Retina (tissue), 1 donor: ENCODE results near the gene DCTPP1.

Experiments used
- DNase-seq: peaks from one replicate; pipeline ENCODE4 v3.0.0-alpha.2; 2016

DCTPP1 gene

DNA sequence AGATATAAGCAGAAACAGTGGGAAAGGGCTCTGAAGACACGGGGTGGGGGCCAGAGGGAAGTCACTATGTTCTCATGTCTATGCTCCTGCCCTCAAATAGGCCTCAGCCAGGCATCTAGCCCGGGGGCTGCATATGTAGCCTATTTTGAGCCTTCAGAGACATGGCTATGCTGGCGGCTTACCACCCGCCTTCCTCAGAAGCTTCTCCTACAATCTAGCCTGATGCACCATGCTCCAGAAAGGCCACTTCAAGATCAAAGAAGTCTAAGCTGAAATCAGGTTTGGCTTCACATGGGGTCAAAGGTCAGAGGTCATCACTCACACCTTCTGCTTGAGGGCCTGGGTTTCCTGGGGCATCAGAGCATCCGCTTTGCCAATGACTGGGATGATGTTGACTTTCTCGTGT is 49.0 kb downstream of the DCTPP1 start:
- no peak for DNase-seq

DNA sequence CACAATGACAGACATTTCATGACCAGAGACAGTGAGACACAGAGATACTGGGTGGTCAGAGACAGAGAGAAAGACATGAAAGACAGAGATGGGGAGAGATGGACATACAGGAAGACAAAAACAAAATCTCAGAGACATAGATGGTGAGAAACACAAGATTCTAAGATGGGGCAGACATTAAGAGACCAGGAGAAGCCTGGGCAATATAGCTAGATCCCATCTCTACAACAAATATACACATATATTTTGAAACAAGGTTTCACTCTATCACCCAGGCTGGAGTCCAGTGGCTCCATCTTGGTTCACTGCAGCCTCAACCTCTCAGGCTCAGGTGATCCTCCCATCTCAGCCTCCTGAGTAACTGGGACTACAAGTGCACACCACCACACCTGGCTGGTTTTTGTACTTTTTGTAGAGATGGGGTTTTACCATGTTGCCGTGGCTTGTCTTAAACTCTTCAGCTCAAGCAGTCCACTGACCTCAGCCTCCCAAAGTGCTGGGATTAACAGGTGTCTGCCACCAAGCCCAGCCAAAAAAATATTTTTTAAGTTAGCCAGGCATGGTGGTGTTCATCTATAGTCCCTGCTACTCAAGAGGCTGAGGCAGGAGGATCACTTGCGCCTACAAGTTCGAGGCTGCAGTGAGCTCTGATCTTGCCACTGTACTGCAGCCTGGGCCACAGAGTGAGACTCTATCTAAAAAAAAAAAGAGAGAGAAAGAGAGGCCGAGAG is 49.6 kb downstream of the DCTPP1 start:
- no peak for DNase-seq

DNA sequence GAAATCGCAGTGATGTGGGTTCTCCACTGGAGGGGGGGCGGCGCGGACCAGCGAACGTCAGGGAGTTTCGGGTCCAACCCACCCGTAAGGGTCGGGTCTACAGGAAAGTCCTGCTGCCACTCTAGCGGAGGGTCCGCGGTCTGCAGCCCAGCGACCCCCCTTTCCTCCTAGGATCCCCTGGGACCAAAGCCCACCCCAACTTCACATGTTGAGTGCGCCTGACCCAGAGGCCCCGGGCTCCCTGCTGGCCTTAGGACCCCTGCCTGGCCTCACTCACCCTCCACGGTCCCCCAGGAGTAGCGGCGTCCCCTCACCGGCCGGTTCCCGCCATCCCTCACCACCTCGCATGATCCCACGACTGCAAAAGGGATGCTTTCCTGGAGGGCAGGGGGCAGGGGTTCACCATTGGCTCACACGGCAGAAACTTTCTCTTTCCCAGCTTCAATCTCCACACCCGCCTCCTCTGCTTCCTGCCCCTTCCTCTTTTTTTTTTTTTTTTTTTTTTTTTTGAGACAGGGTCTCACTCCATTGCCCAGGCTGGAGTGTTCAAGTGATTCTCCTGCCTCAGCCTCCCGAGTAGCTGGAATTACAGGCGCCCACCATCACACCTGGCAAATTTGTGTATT is 50.6 kb downstream of the DCTPP1 start:
- no peak for DNase-seq

DNA sequence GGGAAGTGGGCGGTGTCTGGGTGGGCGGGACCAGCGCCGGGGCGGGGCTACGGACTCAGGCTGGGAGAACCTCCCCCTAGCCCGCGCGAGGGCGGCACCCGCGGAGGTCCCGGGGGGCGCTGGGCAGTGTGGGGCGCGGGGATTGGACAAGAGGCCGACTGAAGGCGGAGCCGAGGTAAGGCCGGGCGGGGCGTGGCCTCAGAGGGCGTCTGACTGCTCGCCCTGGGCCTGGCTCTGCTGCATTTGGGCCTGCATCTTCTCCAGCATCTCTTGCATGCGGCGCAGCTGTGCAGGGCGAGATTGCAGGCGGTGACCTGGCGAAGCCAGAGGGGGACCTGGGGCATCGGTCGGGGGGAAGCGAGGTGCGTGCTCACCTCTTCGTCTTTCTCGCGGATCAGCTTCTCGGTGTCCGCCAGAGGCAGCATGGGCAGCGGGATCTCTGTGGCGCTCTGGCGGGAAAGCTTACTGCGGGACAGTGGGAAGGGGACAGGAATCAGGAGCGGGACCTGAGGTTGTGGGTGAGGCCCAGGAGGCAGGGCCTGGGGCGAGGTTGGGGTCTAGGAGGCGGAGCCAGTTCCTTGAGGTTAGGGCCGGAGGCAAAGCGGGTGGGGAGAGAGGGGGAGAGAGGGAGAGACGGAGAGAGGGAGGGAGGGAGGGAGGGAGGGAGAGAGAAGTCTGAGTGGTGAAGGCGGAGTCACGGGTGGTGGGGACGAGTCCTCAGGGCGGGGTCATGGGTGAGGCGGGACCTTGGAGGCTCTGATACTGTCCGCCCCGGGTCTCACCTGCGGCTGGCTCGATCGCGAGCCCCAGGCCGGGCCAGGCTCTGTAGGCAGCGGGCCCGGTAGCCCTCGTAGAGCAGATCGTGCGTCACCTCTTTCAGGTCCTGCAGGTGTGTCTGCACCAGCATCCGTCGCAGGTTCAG is 51.3 kb downstream of the DCTPP1 start:
- peak; percentile 97 for DNase-seq

DNA sequence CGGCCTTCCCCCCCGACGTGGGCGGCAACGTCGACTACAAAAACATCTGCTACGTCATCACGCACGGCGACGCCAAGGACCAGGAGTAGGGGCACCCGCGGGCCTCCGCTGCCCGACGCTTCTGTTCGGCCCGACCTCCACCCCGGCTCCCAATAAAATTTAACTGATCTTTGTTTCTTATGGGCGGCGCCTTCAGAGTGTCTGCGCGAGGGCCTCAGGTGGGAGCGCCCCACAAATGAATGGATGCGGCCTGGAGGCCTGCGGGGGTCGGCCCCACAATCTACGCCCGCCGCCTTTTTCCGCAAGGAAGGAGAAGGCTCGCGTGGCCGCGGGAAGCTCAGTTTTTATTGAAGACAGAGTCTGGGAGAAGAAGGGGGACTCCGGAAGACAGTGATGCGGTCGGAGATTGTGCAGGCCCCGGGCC is 52.0 kb downstream of the DCTPP1 start:
- peak; percentile 95 for DNase-seq

DNA sequence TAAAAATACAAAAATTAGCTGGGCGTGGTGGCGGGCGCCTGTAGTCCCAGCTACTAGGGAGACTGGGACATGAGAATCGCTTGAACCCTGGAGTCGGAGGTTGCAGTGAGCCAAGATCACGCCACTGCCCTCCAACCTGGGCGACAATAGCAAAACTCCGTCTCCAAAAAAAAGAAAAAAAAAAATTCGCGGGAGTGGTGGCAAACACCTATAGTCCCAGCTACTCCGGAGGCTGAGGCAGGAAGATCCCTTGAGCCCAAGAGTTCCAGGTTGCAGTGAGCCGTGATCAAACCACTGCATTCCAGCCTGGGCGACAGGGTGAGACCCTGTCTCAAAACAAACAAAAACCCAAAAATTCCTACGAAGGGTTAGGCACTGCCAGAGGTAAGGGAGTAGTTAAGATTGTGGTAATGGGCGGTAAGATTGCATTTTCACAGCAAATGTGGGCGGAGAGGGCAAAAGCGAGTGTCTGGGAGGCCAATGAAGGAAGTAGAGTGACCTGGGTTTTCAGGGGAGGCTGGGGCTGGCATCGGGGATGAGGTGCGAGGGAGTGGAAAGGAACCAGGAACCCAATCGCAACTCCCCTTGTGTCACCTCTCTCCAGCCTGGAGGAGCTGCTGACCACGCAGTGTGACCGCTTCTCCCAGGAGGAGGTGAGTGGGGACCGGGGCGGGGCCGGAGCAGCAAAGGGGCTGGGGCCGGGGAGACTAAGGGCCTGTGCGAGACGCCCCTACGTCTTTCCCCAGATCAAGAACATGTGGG is 52.6 kb downstream of the DCTPP1 start:
- DNase-seq = no peak

DNA sequence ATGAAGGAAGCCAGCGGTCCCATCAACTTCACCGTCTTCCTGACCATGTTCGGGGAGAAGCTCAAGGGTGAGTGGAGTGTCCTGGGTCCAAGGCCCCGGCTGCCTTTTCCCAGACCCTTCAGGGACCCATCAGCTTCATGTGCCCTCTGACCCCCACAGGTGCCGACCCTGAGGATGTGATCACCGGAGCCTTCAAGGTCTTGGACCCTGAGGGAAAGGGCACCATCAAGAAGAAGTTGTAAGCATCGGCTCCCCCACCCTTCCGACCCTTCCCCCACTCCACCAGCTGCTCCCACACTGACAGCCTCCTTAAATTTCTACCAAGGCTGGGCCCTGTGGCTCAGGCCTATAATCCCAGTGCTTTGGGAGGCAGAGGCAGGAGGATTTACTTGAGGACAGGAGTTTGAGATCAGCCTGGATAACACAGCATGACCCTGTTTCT is 53.3 kb downstream of the DCTPP1 start:
- DNase-seq = no peak

DNA sequence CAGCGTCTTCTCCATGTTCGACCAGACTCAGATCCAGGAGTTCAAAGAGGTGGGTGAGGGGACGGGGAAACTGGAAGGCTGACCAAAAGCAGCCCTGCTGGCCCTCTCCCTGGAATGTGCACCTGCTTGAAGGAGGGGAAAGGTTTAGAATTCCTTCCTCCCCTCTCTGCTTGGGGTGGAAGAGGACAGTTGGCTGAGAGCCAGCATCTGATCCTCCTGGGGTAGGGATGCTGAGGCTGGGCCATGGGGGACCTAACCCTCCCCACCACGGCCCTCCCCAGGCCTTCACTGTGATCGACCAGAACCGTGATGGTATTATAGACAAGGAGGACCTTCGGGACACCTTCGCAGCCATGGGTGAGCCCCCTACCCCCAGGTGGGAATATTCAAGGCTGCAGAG is 54.0 kb downstream of the DCTPP1 start:
- DNase-seq = no peak

DNA sequence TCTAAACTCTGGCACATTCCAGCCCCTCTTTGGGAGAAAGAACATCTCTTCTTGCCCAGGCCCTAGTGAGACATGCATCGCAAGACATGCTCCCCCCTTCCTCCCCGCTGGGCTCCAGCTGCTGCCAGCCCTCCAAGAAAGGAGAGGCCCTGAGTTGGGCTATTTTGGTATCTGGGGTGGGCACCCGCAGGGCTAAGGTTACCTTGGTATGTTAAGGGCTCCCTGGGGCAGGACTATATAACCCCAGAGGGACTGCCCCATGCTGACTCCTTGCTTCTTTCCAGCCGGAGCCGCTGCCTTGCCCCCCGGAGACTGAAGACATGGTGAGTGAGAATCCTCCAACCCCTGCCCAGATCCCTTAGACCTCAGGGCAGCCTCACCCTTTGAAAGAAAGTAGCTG is 55.3 kb downstream of the DCTPP1 start, which contains the start of gene MYL11:
TSS of gene MYL11 (plus strand) at position 265 of the 400 bp plus-strand sequence. CDS start at position 321, 56 bp downstream.
- DNase-seq = no peak
